Upper lobe of left lung (tissue), 4 donors: ENCODE results near the gene FTO.

Experiments used
- EP300 ChIP-seq, 4 donors: sonication (generic); formaldehyde crosslinking; IDR thresholded peaks; one replicate each; pipeline ENCODE4 v1.5.1; 2017; ENCODE audit warnings: antibody characterized with exemption in 4 of 4, control low read depth in 2 of 4
- POLR2A ChIP-seq, 4 donors: fragments of 450-650 bp; IDR thresholded peaks; one replicate each; pipeline ENCODE4 v1.5.1; 2016 to 2017; ENCODE audit warnings: antibody characterized with exemption in 4 of 4, mild to moderate bottlenecking in 2 of 4
- TF ChIP-seq, protein P1 (sequence below), 6 experiments: fragments of 450-650 bp in 4 of 6; fragments of 200-600 bp in 2 of 6; sonication (generic) in 2 of 6; IDR thresholded peaks; one replicate each; pipeline ENCODE4 v1.5.1; 2016 to 2019; ENCODE audit warnings: antibody characterized with exemption in 6 of 6

DNA sequence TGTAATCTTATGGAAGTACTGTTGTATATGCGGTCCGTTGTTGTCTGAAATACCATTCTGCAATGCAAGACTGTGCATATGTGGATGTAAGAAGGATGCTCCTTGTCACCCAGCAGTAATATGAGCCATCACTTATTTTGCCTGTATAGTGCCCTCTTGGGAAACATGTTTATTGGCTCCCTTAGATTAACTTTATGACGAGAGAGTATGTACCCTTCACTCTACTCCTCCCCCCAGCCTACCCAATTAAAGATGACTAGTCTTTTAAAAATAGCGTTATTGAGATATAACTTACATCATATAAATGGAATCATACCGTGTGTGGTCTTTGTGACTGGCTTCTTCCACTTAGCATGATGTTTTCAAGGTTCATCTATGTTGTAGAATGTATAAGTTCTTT, 33.6 kb downstream of the FTO start:
- TF ChIP-seq, protein P1, sequence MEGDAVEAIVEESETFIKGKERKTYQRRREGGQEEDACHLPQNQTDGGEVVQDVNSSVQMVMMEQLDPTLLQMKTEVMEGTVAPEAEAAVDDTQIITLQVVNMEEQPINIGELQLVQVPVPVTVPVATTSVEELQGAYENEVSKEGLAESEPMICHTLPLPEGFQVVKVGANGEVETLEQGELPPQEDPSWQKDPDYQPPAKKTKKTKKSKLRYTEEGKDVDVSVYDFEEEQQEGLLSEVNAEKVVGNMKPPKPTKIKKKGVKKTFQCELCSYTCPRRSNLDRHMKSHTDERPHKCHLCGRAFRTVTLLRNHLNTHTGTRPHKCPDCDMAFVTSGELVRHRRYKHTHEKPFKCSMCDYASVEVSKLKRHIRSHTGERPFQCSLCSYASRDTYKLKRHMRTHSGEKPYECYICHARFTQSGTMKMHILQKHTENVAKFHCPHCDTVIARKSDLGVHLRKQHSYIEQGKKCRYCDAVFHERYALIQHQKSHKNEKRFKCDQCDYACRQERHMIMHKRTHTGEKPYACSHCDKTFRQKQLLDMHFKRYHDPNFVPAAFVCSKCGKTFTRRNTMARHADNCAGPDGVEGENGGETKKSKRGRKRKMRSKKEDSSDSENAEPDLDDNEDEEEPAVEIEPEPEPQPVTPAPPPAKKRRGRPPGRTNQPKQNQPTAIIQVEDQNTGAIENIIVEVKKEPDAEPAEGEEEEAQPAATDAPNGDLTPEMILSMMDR (IDR thresholded peaks at IDR 0.05), result no peak
- TF ChIP-seq EP300 (IDR thresholded peaks at IDR 0.05) (no peak), POLR2A (IDR thresholded peaks at IDR 0.05) (no peak)
